Mammary epithelial cell (primary cell): ENCODE data around the gene PTPRS.

ENCODE experiments used
- CTCF ChIP-seq, 2 donors: IDR thresholded peaks in 1 of 2; conservative IDR thresholded peaks in 1 of 2; 2 replicates each; pipeline ENCODE4 v1.5.1; 2011 to 2012; ENCODE audit warnings: inconsistent platforms in 2 of 2, low read length in 2 of 2, mild to moderate bottlenecking in 2 of 2, control low read depth in 1 of 2, low read depth in 1 of 2; ENCODE audit not compliant: insufficient read depth in 1 of 2; ENCODE audit errors: extremely low read depth in 1 of 2
- EZH2 ChIP-seq: IDR thresholded peaks from 2 replicates; pipeline ENCODE4 v1.6.1; 2012; ENCODE audit warnings: low read length, inconsistent platforms, borderline replicate concordance

- TF ChIP-seq CTCF (conservative IDR thresholded peaks at IDR 0.05 in 1 of 2, IDR thresholded peaks at IDR 0.05 in 1 of 2; ENCODE audit: extremely low read depth in 1 of 2, insufficient read depth in 1 of 2, low read depth in 1 of 2, low read length in 2 of 2) (no peak), EZH2 (peak; percentile 31)
Observed at GRCh38 chr19:5292453-5292821, 48.2 kb downstream of the PTPRS start.
